ENCODE data around the gene OR2C1. TPM values are rescaled to one million over a fixed set of nuclear protein-coding genes. Genes with fewer than 3 reads are reported as not detected.

The OR2C1 gene
- total RNA-seq, 1 experiment from 2014 or later, result not detected

DNA sequence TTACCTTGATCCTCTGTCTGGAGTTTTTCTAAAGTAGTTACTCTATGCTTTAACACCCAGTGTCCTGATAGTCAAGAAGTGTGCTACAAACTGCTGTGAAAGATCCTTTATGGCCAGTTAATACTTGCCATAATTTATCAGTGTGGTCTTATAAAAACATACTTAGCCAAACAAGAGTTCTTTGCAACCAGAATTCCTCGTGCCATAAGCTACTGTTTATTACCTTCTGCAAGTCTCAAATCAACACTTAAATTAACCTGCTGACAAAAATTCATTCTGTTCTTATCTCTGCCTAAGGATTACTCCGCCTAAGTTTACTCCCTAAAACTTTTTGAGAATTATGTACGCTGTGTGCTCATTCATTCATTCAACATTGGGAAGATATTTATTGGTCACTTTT, 27.6 kb upstream of the OR2C1 start:
- BruUV-seq (replicated peaks), result no TSS peak
- H3K4me3 ChIP-seq (ENCODE audit: low read depth, low read length), result no peak overlapping the region
- no peaks in the 10 kb centered on the region for H3K27me3 Mint-ChIP-seq (ENCODE audit: insufficient read depth, unreplicated experiment)
- TF ChIP-seq CTCF (IDR thresholded peaks at IDR 0.05; ENCODE audit: insufficient read depth in 1 of 2, low read depth in 1 of 2, low read length in 1 of 2, severe bottlenecking in 1 of 2, unreplicated experiment in 1 of 2), result no peak
- H3K4me1 Mint-ChIP-seq (ENCODE audit: low read depth, unreplicated experiment), result peaks cover 14% of the 10 kb centered on the region
- no peaks in the 10 kb centered on the region for H3K9me3 Mint-ChIP-seq (ENCODE audit: unreplicated experiment)
- no peaks in the 10 kb centered on the region for H3K36me3 ChIP-seq (ENCODE audit: control insufficient read depth, insufficient read depth, low read length)
- ChIA-PET CTCF (no interaction called here), POLR2A (no interaction called here)
- intact Hi-C loops (cut with micrococcal nuclease; ENCODE audit: unreplicated experiment), result no loop called here
- H3K27me3 ChIP-seq (replicated peaks; ENCODE audit: control insufficient read depth, insufficient read depth, low read length), result no peaks in the 10 kb centered on the region
- H3K36me3 Mint-ChIP-seq (ENCODE audit: insufficient read depth, unreplicated experiment), result no peaks in the 10 kb centered on the region
- no peak overlapping the region for H3K4me3 Mint-ChIP-seq (ENCODE audit: unreplicated experiment)
- peaks cover 11% of the 10 kb centered on the region for H3K4me1 ChIP-seq
- no peak for DNase-seq
- no peak overlapping the region for H3K27ac Mint-ChIP-seq (ENCODE audit: unreplicated experiment)
- no peaks in the 10 kb centered on the region for H3K9me3 ChIP-seq

DNA sequence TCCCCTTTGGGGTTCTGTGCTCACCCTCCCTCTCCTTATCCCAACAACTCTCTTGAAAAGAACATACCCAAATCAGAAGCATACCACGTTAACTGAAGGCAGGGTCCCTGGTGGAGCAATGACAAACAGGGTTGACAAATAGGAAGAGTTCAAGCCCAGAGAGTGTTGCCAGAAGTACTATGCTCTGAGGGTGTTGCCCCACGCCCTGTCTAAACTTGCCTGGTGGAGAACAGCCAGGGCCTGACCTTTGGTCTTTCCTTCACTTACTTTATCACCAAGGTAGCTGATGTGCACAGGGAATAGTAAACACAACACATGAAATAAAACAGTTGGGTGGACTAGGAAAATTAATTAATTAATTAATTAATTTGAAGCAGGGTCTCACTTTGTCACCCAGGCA, 27.0 kb upstream of the OR2C1 start:
- Histone ChIP-seq H3K36me3 (ENCODE audit: control insufficient read depth, insufficient read depth, low read length) (no peaks in the 10 kb centered on the region), H3K9me3 (no peaks in the 10 kb centered on the region), H3K27me3 (replicated peaks; ENCODE audit: control insufficient read depth, insufficient read depth, low read length) (no peaks in the 10 kb centered on the region), H3K4me3 (ENCODE audit: low read depth, low read length) (no peak overlapping the region), H3K4me1 (peaks cover 11% of the 10 kb centered on the region)
- no peaks in the 10 kb centered on the region for H3K27me3 Mint-ChIP-seq (ENCODE audit: insufficient read depth, unreplicated experiment)
- H3K36me3 Mint-ChIP-seq (ENCODE audit: insufficient read depth, unreplicated experiment), result no peaks in the 10 kb centered on the region
- intact Hi-C loops (cut with micrococcal nuclease; ENCODE audit: unreplicated experiment), result no loop called here
- ChIA-PET CTCF (no interaction called here), POLR2A (no interaction called here)
- peaks cover 14% of the 10 kb centered on the region for H3K4me1 Mint-ChIP-seq (ENCODE audit: low read depth, unreplicated experiment)
- H3K27ac Mint-ChIP-seq (ENCODE audit: unreplicated experiment), result no peak overlapping the region
- no peak overlapping the region for H3K4me3 Mint-ChIP-seq (ENCODE audit: unreplicated experiment)
- TF ChIP-seq CTCF (IDR thresholded peaks at IDR 0.05; ENCODE audit: insufficient read depth in 1 of 2, low read depth in 1 of 2, low read length in 1 of 2, severe bottlenecking in 1 of 2, unreplicated experiment in 1 of 2), result no peak
- peak; percentile 17 to 38 for DNase-seq
- no TSS peak for BruUV-seq (replicated peaks)
- no peaks in the 10 kb centered on the region for H3K9me3 Mint-ChIP-seq (ENCODE audit: unreplicated experiment)

- Mint-ChIP-seq H3K9me3 (ENCODE audit: unreplicated experiment) (peaks cover 11% of the 10 kb centered on the region), H3K36me3 (ENCODE audit: insufficient read depth, unreplicated experiment) (peaks cover 5% of the 10 kb centered on the region), H3K4me1 (ENCODE audit: low read depth, unreplicated experiment) (no peaks in the 10 kb centered on the region), H3K4me3 (ENCODE audit: unreplicated experiment) (no peak overlapping the region), H3K27me3 (ENCODE audit: insufficient read depth, unreplicated experiment) (peaks cover 4% of the 10 kb centered on the region), H3K27ac (ENCODE audit: unreplicated experiment) (no peak overlapping the region)
- H3K36me3 ChIP-seq (ENCODE audit: control insufficient read depth, insufficient read depth, low read length), result no peaks in the 10 kb centered on the region
- ChIA-PET POLR2A (no interaction called here), CTCF (no interaction called here)
- H3K9me3 ChIP-seq, result no peaks in the 10 kb centered on the region
- TF ChIP-seq CTCF (IDR thresholded peaks at IDR 0.05; ENCODE audit: insufficient read depth in 1 of 2, low read depth in 1 of 2, low read length in 1 of 2, severe bottlenecking in 1 of 2, unreplicated experiment in 1 of 2), result no peak
- no TSS peak for BruUV-seq (replicated peaks)
- no peaks in the 10 kb centered on the region for H3K4me1 ChIP-seq
- intact Hi-C loops (cut with micrococcal nuclease; ENCODE audit: unreplicated experiment), result no loop called here
- H3K4me3 ChIP-seq (ENCODE audit: low read depth, low read length), result no peak overlapping the region
- DNase-seq, result no peak
- H3K27me3 ChIP-seq (replicated peaks; ENCODE audit: control insufficient read depth, insufficient read depth, low read length), result no peaks in the 10 kb centered on the region
These were observed 9.6 kb upstream of the OR2C1 start for GRCh38 chr16:3346041-3346440.
